CD4-positive, alpha-beta T cell (primary cell): Measurements from ENCODE around the gene PTH2. TPM values are rescaled to one million over a fixed set of nuclear protein-coding genes. Genes with fewer than 3 reads are reported as not detected.

Experiments used
- ATAC-seq: fragments of 200-7000 bp; cut with Tn5 transposase; one replicate; pipeline ENCODE4 v1.10.0; 2022; ENCODE audit warnings: mild to moderate bottlenecking; ENCODE audit not compliant: poor library complexity
- CTCF ChIA-PET: fragments of 350-600 bp; sonication (Branson Sonifier 250); formaldehyde crosslinking; loops from one replicate; lab custom pipeline; 2021; ENCODE audit warnings: antibody characterized with exemption, inconsistent platforms; lab: Charles Lee
- POLR2A ChIA-PET: fragments of 350-600 bp; sonication (Branson Sonifier 250); formaldehyde crosslinking; loops from one replicate; lab custom pipeline; 2021; ENCODE audit warnings: antibody characterized with exemption, inconsistent platforms; lab: Charles Lee
- DNase-seq, 14 experiments: peaks; one replicate each; pipeline ENCODE4 v3.0.0-alpha.2; 2013 to 2020; ENCODE audit warnings: mixed read lengths in 2 of 14
- H3K27ac ChIP-seq, 2 donors: one replicate each; pipeline versions ENCODE4 v1.5.1 to v1.7.0; 2013; ENCODE audit warnings: low read length in 2 of 2, low read depth in 1 of 2, mild to moderate bottlenecking in 1 of 2
- H3K27me3 ChIP-seq, 2 experiments: 1 replicate in 1 of 2; 2 replicates in 1 of 2; pipeline versions ENCODE4 v1.6.1 to v1.7.0; 2013; ENCODE audit warnings: low read length in 2 of 2, control low read depth in 1 of 2, mild to moderate bottlenecking in 1 of 2, moderate library complexity in 1 of 2; ENCODE audit not compliant: insufficient read depth in 2 of 2, control insufficient read depth in 1 of 2
- H3K36me3 ChIP-seq: one replicate; pipeline ENCODE4 v1.6.1; 2013; ENCODE audit warnings: low read length, control low read depth; ENCODE audit not compliant: insufficient read depth
- H3K4me1 ChIP-seq: one replicate; pipeline ENCODE4 v1.6.1; 2013; ENCODE audit warnings: low read length, control low read depth; ENCODE audit not compliant: insufficient read depth
- H3K4me3 ChIP-seq: one replicate; pipeline ENCODE4 v1.5.1; 2013; ENCODE audit warnings: mild to moderate bottlenecking, low read length, moderate library complexity
- H3K9me3 ChIP-seq, 2 experiments: 1 replicate in 1 of 2; 2 replicates in 1 of 2; pipeline versions ENCODE4 v1.6.1 to v1.7.0; 2013; ENCODE audit warnings: low read length in 2 of 2, mild to moderate bottlenecking in 2 of 2, control low read depth in 1 of 2, moderate library complexity in 1 of 2; ENCODE audit not compliant: control insufficient read depth in 1 of 2, insufficient read depth in 1 of 2
- H3K27ac Mint-ChIP-seq: one replicate; pipeline ENCODE4 v1.8.0; 2020; ENCODE audit warnings: mixed read lengths
- H3K27me3 Mint-ChIP-seq: one replicate; pipeline ENCODE4 v1.8.0; 2021; ENCODE audit warnings: mixed read lengths
- H3K36me3 Mint-ChIP-seq: one replicate; pipeline ENCODE4 v1.8.0; 2021; ENCODE audit warnings: low read depth, mixed read lengths
- H3K4me1 Mint-ChIP-seq: one replicate; pipeline ENCODE4 v1.8.0; 2021; ENCODE audit warnings: low read depth, mixed read lengths
- H3K4me3 Mint-ChIP-seq: one replicate; pipeline ENCODE4 v1.8.0; 2020; ENCODE audit warnings: mild to moderate bottlenecking, mixed read lengths
- H3K9me3 Mint-ChIP-seq: one replicate; pipeline ENCODE4 v1.8.0; 2020; ENCODE audit warnings: mixed read lengths
- intact Hi-C, 2 experiments: fragments of 100-400 bp; cut with DNase I in 1 of 2; cut with micrococcal nuclease in 1 of 2; formaldehyde crosslinking; loops; one replicate each; pipeline versions ENCODE4 v1.15.1 to v1.9.0; 2023 to 2025; cut with DNase I, micrococcal nuclease
- total RNA-seq, 174 experiments: library from RNA in 2 of 174; stranded (reverse) in 2 of 174; gene quantifications; one replicate each; pipeline ENCODE4 v1.2.3 and lab custom pipeline; 2021 to 2026
- TF ChIP-seq, protein P1 (sequence below): fragments of 200-600 bp; IDR thresholded peaks from one replicate; pipeline ENCODE4 v1.8.0; 2022; ENCODE audit warnings: antibody characterized with exemption, mild to moderate bottlenecking

Gene PTH2
- total RNA-seq, 2 experiments from 2014 or later = not detected

DNA sequence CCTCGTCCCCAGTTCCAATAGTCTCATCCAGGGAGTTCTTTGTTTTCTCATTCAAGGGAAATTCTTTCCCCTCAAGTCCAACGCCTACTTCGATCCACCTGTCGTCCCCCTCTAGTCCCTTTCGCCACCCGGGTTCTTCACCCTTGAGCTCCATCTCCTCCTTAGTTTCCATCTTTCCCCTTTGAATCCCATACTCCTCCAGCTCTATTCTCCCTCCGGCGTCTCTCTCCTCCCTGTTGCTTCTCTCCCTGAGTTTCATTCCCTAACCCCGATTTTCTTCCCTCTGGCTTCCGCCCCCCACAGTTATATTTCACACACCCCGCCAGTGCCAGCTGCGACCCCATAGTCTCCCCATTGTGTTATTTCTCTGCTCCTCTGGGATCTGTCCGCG, 18.7 kb upstream of the PTH2 start:
- Mint-ChIP-seq H3K4me1 (peaks cover 36% of the 10 kb centered on the region), H3K36me3 (peaks cover 20% of the 10 kb centered on the region), H3K27ac (no peak overlapping the region), H3K9me3 (no peaks in the 10 kb centered on the region), H3K4me3 (peak overlapping the region; percentile 85), H3K27me3 (peaks cover 63% of the 10 kb centered on the region)
- no peak overlapping the region for H3K27ac ChIP-seq
- DNase-seq (peak in 1 of 14 experiments; percentile 20), ATAC-seq (no peak)
- peaks cover 7% of the 10 kb centered on the region for H3K36me3 ChIP-seq
- ChIA-PET POLR2A (interaction anchor here (1.1 to 1.9 kb wide), 4 partner anchors 11 to 50 kb away, joined by 4 to 6 read pairs (median 4); partner anchors contain the start of gene ALDH16A1), CTCF (interaction anchor here (0.9 to 2.9 kb wide), 4 partner anchors 10 to 51 kb away, joined by 3 to 15 read pairs (median 4); no protein-coding TSS in a partner anchor)
- intact Hi-C loops = loop anchor here in 1 of 2 experiments (5.0 to 10.0 kb wide), 2 partner anchors 110 to 447 kb away; partner anchors contain the start of genes GYS1 and RUVBL2
- no peak overlapping the region for H3K4me3 ChIP-seq
- H3K27me3 ChIP-seq = peaks cover 53 to 54% of the 10 kb centered on the region in 2 experiments
- peaks cover 36% of the 10 kb centered on the region for H3K4me1 ChIP-seq
- peaks cover 0 to under 1% of the 10 kb centered on the region in 2 experiments for H3K9me3 ChIP-seq
- TF ChIP-seq, protein P1, sequence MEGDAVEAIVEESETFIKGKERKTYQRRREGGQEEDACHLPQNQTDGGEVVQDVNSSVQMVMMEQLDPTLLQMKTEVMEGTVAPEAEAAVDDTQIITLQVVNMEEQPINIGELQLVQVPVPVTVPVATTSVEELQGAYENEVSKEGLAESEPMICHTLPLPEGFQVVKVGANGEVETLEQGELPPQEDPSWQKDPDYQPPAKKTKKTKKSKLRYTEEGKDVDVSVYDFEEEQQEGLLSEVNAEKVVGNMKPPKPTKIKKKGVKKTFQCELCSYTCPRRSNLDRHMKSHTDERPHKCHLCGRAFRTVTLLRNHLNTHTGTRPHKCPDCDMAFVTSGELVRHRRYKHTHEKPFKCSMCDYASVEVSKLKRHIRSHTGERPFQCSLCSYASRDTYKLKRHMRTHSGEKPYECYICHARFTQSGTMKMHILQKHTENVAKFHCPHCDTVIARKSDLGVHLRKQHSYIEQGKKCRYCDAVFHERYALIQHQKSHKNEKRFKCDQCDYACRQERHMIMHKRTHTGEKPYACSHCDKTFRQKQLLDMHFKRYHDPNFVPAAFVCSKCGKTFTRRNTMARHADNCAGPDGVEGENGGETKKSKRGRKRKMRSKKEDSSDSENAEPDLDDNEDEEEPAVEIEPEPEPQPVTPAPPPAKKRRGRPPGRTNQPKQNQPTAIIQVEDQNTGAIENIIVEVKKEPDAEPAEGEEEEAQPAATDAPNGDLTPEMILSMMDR = no peak

DNA sequence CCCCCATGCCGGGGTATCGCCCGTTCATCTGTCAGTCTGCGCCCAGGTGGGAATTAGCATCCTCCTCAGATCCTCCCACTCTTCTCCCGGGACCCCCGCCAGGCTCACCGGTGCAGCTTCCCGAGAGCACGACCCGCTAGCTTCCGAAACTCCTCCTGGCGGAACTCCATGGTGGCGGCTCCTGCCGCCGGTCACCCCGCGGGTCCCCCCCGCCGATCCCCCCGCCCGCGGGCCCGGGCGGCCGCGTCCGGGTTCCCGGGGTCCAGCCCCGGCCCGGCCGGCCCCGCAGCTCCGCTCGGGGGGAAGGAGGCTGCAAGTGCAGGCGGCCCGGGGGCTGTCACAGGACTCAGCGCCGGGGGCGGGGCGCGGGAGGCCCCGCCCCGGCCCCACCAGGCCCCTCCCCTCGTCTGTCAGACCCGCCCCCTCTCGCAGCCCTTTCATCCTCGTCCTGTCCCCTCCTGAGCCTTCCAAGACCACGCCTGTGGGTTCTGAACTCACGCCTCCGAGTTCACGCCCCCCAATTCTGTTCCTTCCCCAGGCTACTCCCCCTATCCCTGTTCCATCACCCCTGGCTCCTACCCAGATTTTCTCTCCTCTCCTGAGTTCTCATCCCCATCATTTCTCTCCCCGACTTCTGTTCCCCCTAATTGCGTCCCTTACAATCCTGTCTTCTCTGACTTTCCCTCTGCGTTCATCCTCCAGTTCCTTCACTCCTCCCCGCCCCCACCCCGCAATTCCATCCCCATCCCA, 18.1 kb upstream of the PTH2 start, which contains the start of gene SLC17A7:
Gene SLC17A7 (minus strand): TSS at position 318 of the 750 bp plus-strand sequence. CDS start 148 bp downstream, at position 170.
- Histone ChIP-seq H3K4me3 (no peak within 1 kb of the TSS), H3K4me1 (peaks cover 42% of the 10 kb centered on the region), H3K36me3 (peaks cover under 1% of the 10 kb centered on the region), H3K27me3 (peaks cover 58 to 60% of the 10 kb centered on the region in 2 experiments), H3K27ac (no peak within 1 kb of the TSS), H3K9me3 (peaks cover 0 to 6% of the 10 kb centered on the region in 2 experiments)
- H3K27ac Mint-ChIP-seq = no peak within 1 kb of the TSS
- peaks cover 15% of the 10 kb centered on the region for H3K36me3 Mint-ChIP-seq
- peak within 1 kb of the TSS; percentile 85 for H3K4me3 Mint-ChIP-seq
- TF ChIP-seq, protein P1 = no peak
- peak in 9 of 14 experiments; percentile 28 to 77 (median 41) for DNase-seq
- intact Hi-C loops = loop anchor here in 1 of 2 experiments (5.0 to 10.0 kb wide), 2 partner anchors 109 to 447 kb away; partner anchors contain the start of genes GYS1 and RUVBL2
- ChIA-PET POLR2A (interaction anchor here (1.1 to 1.9 kb wide), 3 partner anchors 12 to 32 kb away, joined by 4 to 6 read pairs (median 5); partner anchors contain the start of gene ALDH16A1), CTCF (interaction anchor here (0.9 to 2.9 kb wide), 4 partner anchors 10 to 50 kb away, joined by 3 to 15 read pairs (median 4); no protein-coding TSS in a partner anchor)
- ATAC-seq = no peak
- peaks cover 68% of the 10 kb centered on the region for H3K27me3 Mint-ChIP-seq
- H3K9me3 Mint-ChIP-seq = no peaks in the 10 kb centered on the region
- peaks cover 38% of the 10 kb centered on the region for H3K4me1 Mint-ChIP-seq

DNA sequence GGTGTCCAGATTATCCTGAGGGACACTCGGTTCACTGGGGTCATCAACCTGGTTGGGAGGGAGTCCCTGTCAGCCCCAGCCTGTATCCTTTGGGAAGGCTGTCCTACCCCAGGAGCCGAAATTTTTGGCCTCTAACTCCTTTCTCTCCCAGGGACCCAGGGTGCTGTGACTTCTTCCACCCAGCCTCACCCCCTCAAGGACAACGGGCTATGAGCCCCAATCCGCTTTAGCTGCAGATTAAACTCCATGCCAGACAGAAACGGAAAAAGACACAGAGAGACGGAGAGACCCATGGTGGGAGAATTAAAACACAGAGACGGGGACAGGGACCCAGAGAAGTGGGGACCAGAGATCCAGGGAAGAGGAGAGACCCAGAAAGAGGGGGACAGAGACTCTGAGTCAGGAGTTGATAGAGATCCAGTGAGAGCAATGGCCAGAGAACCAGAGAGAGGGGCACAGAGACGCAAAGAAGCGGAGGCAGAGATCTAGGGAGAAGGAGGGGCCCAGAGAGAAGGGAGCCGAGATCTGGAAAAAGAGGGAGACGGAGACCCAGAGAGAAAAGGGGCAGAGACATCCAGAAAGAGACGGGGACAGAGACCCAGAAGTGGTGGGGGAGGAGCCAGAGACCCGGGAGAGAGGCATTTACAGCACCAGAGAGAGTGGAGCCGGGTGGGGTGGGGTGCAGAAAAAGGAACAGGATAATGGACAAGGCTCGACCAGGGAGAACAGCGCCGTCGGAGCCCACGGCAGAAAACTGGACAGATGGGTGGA, 17.4 kb upstream of the PTH2 start:
- ATAC-seq (no peak), DNase-seq (no peak)
- Mint-ChIP-seq H3K4me3 (peak overlapping the region; percentile 83), H3K9me3 (no peaks in the 10 kb centered on the region), H3K4me1 (peaks cover 44% of the 10 kb centered on the region), H3K36me3 (peaks cover 8% of the 10 kb centered on the region), H3K27ac (no peak overlapping the region), H3K27me3 (peaks cover 76% of the 10 kb centered on the region)
- H3K4me3 ChIP-seq = no peak overlapping the region
- intact Hi-C loops = loop anchor here in 1 of 2 experiments (5.0 to 10.0 kb wide), 2 partner anchors 108 to 446 kb away; partner anchors contain the start of genes GYS1 and RUVBL2
- ChIA-PET POLR2A (interaction anchor here (1.9 kb wide), 1 partner anchor 31 kb away, joined by 6 read pairs; no protein-coding TSS in a partner anchor), CTCF (interaction anchor here (1.2 to 1.5 kb wide), 2 partner anchors 30 to 49 kb away, joined by 4 read pairs; no protein-coding TSS in a partner anchor)
- peaks cover 0 to 10% of the 10 kb centered on the region in 2 experiments for H3K9me3 ChIP-seq
- H3K36me3 ChIP-seq = no peaks in the 10 kb centered on the region
- H3K27me3 ChIP-seq = peaks cover 64 to 65% of the 10 kb centered on the region in 2 experiments
- H3K27ac ChIP-seq = no peak overlapping the region
- H3K4me1 ChIP-seq = peaks cover 44% of the 10 kb centered on the region
- TF ChIP-seq, protein P1 = no peak
